NCI-H69 (cell line): ENCODE data around the gene DDX51.

Source experiments
- DNase-seq: peaks from one replicate; lab custom pipeline; 2025; lab: John Stamatoyannopoulos, UW

DDX51 gene

GRCh38 chr12:132179431-132180362 lies 35.6 kb upstream of the DDX51 start:
- DNase-seq, result no peak

- DNase-seq, result peak; percentile 77
These were observed 34.8 kb upstream of the DDX51 start for GRCh38 chr12:132178801-132179401.

DNA sequence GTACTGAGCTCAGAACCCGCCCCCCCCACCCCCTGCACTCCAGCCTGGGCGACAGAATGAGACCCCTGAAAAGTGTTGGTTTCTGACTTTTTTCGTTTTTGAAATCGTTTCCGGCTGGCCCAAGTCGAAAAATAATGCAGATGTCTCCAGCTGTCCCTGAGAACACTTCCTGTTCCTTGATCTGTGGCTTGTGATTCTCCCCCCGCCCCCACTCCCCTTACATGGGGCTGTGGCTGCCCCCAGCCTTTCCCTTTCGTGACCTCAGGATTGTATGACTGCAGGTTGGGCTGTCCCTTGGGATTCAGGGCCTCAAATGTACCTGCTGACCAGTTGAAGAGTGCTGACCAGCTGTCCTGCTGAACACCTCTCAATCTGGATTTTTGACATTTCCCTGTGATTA lies 34.2 kb upstream of the DDX51 start:
- peak; percentile 33 for DNase-seq

- DNase-seq, result no peak
These were observed 32.9 kb upstream of the DDX51 start for GRCh38 chr12:132176920-132177551.

DNA sequence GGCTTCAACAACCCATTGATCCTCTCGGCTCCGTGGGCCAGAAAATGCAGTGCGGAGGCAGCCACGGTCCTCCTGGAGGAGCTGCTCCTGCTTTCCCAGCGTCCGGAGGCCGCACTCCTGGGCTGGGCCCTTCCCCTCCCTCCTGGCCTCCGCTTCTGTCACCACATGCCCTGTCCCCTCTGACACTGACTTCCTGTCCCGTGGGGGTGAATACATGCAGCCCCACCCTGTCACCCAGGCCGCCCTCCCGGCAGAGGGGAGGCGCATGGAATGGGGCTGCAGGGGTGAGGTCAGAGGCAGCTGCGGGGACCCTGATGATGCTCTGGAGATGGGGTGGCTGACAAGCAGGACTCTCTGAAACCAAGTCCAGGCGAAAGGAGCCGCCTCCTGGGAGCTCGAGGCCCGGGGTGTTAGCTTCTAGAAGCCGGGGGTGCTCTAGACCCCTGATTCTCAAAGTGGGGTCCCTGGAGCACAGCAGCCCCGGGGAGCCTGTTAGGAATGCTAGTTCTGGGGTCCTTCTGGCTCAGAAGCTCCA lies 32.3 kb upstream of the DDX51 start:
- DNase-seq, result no peak

- no peak for DNase-seq
These were observed 31.6 kb upstream of the DDX51 start for GRCh38 chr12:132175496-132176384.

DNA sequence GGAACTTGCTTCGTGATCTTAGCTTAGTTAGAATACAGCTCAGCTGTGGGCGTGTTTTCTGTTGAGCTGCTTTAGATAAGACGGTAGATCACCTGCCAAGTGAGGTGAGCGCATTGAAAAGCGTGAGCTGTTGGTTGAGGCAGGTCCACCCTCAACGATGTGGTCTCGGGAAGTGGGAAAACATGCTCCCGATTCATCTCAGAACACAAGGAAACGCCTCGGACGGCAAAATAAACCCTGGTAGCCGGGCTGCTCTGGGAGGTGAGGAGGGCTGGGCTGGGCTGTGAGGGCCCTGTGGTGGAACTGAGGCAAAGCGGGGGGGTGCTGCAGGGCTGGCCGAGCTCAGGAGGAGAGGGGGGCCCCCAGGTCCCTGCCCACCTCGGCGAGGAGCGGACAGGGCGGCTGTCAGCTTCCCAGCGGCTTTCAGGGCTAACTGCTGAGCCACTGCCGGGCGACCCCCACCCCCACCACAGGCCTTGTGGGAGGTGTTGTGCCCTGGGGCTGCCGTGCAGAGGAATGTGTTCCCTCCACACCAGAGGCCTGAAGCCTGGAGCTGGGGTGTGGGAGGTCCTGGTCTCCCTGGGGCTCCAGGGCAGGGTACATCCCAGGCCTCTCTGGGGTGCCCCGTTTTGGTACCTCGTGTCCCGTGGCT lies 30.8 kb upstream of the DDX51 start:
- no peak for DNase-seq

DNA sequence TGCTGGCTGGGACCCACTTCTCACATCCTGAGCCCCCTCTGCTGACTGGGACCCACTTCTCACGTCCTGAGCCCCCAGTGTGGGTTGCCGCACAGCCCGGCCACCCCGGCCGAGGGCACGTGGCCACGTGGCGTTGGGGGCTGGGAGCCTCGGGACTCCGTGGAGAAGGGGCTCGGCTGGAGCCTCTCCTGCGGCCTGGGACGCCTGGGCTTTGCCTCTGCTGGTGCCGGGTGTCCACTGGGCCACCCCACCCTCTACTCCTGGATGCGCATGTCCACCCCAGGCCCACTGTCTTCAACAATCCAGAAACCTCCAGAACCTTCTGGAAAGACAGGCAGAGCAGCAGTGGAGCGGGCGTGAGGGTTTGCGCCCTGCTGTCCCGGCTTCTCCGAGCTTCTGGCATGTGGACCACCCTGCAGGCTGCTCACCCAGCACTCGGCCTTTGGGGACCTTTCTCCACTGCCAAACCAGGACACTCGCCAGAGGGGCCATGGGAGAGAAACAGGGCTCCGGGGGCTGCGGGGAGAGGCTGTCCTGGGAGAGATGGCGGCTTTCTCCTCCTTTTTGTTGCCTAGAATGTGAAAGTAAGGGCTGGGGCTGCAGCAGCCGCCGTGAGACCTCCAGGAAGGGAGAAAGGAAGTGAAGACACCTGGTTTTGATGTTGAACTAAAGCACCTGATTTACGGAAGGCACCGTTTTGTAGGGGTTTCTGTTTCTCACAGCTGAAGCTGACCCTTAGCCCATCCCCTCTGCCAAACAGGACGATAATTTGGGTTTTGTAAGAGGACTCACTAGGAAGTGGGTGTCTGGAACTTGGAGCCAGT lies 30.1 kb upstream of the DDX51 start:
- no peak for DNase-seq

- DNase-seq, result no peak
These were observed 29.3 kb upstream of the DDX51 start for GRCh38 chr12:132173135-132174014.

DNA sequence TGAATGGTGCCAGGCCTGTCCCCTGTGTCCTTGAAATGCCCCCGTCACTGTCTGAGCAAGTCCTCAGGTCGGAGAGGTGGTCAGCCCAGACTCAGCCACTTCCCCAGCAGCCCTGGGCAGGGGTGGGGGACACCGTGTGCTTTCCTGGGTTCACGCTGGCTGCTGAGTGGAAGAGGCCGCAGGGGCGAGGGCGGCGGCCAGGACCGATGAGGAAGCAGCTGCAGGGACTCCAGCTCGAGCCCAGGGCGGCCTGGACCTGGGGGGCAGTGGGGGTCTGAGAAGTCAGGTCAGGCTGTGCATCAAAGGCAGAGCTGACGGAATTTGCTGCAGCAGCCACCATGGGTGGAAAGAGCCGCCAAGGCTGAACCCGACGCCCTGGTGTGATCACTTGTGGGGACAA lies 28.5 kb upstream of the DDX51 start:
- no peak for DNase-seq

- DNase-seq, result no peak
These were observed 27.9 kb upstream of the DDX51 start for GRCh38 chr12:132171968-132172521.

DNA sequence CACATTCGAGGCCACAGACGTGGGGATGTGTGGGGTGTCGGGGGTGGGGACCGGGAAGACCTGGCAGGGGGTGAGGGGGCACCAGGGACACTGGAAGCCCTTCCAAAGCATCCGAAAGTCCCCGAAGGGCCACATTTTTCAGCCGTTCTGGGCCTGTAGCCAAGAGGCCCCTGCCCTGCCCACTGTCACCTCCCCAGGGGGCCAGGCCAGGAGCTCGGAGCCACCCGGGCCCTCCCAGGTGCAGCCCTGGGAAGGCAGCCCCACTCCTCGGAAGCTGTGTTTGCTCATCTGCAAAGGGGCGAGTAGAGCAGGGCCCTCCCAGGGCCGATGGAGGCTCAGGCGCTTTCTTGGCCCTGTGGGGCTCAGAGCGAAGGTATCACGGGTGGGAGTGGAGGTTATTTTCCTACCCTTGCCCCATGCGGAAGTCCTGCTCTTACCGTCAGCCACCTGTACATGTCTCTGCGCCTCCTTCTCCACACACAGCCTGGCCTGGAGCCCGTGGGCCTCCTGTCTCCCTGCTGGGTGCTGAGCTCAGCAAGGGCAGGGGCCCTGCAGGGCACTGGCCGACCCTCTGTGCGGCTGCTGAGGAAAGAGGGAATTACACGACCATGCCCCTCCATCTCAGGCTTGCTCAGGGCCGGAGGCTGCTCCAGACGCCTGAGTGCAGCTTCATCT lies 27.3 kb upstream of the DDX51 start:
- DNase-seq, result no peak

DNA sequence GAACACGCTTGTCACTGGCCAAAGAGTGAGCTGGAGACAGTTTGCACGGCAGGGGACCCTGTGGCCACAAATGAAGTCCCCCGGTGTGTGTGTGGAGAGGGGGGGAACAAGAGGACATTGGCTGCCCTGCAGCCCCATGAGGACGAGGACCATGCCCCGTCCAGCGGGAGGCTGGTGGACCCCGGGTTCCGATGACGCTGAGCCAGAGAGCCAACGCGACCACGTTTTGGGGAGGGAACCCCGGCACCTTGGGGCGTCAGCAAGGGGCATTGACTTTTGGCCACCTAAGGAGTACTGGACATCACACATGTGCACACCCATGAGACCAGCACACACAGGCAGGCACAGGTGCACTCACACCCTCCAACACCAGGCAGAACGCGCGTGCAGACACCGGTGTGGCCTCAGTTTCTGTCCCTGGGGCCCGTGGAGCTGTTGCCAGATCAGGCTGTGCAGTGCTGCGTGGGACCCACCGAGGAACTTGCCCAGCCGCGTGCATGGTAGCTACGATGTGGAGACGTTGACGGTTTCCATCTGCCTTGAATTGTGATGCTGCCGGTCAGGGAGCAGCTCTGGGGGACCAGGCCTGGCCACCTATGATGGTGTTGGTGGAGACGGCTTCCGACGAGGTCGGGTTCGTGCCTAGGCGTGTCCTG lies 26.6 kb upstream of the DDX51 start:
- DNase-seq, result no peak

DNA sequence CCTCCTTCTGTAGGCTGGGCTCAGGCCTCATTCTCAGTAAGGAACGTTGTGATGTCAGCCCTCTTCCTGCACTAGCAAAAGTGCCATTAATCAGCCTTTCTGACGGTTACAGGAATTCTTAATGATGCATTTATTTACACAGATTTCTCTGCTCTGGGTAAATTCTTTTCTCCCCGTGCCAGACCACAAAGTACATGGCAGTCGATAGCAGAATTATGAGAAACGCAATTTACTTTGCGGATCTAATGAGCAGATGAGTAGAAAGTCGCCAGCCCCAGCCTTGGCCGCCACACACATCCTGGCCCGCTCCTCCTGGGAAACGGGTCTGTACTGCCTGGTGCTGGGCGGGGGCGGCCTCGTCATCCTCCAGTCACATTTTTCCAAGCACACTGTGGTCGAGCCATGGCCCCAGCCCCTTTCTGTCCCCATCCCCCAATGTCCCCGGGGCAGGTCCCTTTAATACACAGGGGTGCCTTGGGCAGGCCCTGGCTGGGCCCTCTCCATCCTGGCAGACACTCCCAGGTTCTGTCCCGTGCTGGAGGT lies 26.0 kb upstream of the DDX51 start:
- peak; percentile 19 for DNase-seq

DNA sequence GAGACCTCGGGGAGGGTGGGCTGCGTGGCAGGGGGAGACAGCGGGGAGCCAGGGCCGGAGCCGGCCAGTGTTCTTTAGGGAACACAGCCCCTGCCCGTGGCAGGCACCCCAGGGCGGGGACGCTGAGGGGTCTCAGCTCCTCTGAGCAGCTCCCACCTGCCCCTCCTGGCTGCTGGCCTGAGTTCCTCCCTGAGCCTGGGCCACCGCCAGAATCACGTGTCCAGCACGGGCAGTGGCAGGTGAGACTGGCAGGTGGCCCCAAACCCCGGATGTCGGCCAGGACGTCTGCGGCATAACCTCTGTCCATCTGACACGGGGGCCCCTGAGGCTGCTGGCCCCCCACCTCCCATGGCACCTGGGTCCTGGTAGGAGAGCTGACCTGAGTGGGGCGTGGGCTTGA lies 25.3 kb upstream of the DDX51 start:
- DNase-seq, result no peak

DNA sequence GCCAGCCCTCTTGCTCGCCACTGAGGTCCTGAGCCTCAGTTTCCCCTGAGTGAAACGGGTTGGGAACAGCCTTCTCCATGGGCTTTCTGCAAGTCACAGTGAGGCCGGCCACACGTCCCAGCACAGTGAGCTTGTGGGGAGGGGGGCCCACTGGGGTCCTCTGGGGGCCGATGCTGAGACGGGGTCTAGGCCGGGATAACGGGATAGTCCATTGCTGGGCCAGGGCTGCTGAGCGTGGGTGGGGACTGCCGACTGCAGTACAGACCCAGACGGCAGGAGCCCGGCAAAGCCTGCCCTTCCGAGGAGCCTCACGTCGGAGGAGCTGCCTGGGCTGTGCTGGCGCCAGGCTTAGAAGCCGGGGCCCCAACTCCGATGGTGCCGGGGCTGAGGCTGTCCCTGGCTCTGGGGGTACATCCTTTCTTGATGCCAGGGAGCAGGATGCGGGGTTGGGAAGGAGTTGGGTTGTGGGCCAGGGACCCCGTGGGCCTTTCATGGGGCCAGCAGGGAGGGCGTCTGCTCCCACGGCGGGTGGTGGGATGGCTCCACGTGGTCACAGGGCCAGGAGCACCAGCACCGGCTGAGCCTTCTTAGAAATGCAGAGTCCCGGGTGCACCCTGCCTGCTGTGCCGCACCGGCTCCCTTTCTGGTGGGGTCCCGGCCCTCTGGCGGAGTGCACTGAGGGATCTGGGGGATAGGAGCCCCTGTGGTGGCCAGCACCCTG lies 24.4 kb upstream of the DDX51 start:
- DNase-seq, result no peak
